GM12864 (cell line): ENCODE results near the gene C1QTNF6.
"Not testable (repeated sequence)": the region's sequence is repeated elsewhere in the genome, so short reads cannot be mapped to it uniquely, and the experiment has no call there.

ENCODE experiments used
- DNase-seq: peaks from one replicate; pipeline ENCODE4 v3.0.0-alpha.2; 2011; ENCODE audit warnings: low read depth
- H3K4me3 ChIP-seq: 2 replicates; pipeline ENCODE4 v1.5.1; 2011; ENCODE audit warnings: mild to moderate bottlenecking, low read depth, low read length, control low read depth
- CTCF ChIP-seq: IDR thresholded peaks from 2 replicates; pipeline ENCODE4 v1.5.1; 2011; ENCODE audit warnings: low read depth, mild to moderate bottlenecking, moderate library complexity, low read length, control low read depth, inconsistent platforms; ENCODE audit errors: missing control alignments

Gene C1QTNF6

DNA sequence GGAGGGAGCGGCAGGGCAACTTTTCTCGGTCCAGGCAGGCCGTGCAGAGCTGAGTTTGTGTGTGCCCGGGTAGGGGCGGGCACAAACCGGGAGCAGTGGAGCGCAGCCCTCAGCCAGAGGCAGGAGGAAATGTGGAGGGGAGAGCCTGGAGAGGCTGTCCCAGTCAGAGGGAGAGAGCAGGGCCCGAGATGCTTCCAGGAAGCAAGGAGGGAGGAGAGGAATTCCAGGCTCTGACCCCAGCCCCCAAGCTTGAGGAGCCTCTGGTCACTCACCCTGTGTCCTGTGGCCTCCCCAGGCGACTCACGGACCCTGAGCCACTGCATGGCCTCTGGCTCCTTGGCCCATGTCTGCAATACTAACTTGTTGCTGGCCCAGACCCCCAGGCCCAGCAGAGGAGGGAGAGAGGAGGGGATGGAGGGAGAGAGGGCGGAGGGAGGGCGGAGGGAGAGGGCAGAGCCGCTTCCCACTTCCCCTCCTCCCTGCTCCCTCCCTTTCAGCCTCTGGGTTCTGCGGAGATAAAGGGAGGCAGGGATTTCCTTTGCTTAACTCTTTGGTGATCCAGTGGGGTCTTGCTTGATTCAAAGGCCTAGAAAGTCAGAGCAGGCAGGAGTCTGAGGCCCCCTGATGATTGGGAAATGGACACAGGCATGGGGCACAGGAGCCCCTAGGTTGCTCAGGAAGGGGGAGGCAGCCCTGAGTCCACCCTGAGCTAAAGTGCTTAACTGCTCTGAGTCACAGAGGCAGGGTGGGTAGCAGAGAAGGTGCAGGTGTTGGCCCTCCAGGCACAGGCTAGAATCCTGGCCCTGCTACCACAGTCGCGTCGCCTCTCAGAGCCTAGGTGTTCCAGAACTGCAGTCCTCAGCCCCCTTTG is at the start of gene C1QTNF6:
Gene C1QTNF6 (minus strand): TSS at position 357 of the 871 bp plus-strand sequence. CDS start 34 bp downstream, at position 323.
- DNase-seq, result no peak
- no peak for TF ChIP-seq CTCF
- no peak within 1 kb of the TSS for H3K4me3 ChIP-seq

DNA sequence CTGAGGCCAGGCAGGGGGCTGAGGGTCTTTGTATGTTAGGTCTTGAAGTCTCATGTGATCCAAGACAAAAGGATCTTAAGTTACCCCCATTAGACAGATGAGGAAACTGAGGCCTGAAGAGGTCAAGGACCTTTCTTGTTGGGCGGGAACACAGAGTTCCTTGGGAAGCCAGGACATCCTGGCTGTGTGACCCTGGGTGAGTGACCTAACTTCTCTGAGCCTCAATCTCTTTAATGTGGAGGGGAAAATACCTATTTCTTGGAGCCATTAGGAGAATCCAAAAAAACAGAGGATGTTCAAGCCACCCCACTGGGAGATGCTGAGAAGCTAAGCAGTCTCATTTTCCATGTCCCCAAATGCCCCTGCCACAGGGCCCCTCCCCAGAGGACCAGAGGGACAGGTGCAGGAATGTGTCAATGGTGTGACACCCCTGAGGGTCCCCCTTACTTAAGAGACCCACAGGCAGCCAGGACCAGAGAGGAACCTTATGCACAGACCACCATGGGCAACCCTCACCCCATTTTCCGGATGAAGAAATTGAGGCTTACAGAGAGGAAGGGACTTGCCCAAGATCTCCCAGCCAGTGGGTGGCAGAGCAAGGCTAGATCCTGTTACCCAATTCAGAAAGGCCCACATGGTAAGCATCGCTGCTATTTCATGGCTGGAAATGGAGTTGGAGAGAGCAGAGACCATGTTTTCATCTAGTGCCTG is 48.0 kb upstream of the C1QTNF6 start:
- H3K4me3 ChIP-seq, result no peak overlapping the region
- no peak for TF ChIP-seq CTCF
- no peak for DNase-seq

DNA sequence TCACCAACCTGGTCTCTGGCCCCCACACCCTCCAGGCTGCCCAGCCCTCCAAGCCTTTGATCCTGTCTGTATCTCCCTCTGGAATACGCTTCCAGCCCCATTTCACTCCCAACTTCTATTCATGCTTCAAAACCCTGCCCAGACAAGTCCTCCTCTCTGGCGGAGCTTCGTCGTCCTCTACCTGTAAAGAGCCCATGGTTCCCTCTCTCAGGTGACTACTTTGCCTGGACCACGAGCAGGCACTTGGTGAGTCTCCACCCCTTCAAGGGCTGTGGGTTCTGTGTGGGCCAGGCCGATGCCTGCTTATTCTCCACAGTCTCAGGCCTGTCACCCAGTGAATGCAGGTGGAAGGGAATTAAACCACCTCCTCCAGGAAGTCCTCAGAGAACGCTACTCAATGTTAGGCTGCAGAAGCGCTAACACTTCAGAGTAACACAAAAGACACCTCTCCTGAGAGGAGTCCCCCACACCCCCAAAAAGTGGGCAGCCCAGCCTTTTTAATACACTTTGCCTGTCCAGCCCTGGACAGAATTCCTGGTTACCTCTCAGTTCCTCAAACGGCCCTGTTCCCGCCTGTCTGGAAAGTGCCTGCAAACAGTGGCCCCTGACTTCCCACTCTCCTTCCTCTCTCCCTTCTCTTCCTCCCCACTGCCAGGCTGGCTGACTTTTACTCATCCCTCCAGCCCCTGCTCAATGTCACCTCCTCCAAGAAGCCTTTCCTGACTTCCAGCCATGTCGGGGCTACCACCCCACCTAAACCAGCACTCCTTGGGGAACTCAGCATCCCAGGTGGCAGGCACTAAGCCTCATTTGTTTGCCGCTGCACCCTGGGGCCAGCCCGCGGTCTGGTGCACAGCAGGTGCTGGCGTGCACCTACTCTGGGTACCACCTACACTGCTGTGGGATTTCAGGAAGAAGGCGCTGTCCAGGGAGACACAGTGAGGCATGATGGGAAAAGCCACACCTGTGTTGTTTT is 47.0 kb upstream of the C1QTNF6 start:
- TF ChIP-seq CTCF, result no peak
- DNase-seq, result no peak

GRCh38 chr22:37233751-37234631 is 45.9 kb upstream of the C1QTNF6 start:
- no peak for DNase-seq
- H3K4me3 ChIP-seq, result no peak overlapping the region
- no peak for TF ChIP-seq CTCF

More for the DNA sequence above, 47.0 kb upstream of the C1QTNF6 start:
- no peak overlapping the region for H3K4me3 ChIP-seq

DNA sequence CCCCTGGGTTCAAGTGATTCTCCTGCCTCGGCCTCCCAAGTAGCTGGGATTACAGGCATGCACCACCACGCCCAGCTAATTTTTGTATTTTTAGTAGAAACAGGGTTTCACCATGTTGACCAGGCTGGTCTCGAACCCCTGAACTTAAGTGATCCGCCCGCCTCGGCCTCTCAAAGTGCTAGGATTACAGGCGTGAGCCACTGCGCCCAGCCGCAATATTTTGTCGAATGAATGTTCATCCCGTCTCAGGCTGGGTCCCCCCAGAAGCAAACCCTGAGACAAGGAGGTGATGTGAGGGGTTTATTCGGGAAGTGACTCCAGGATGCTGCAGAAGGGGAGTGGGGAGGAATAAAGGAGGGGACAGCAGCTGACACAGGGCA is 45.3 kb upstream of the C1QTNF6 start:
- H3K4me3 ChIP-seq, DNase-seq: not testable (repeated sequence)

GRCh38 chr22:37232140-37232998 is 44.3 kb upstream of the C1QTNF6 start:
- no peak for TF ChIP-seq CTCF
- DNase-seq, result no peak
- no peak overlapping the region for H3K4me3 ChIP-seq
